HCT116 (cell line): ENCODE results near the gene TRAPPC12.

Experiments used
- EZH2 ChIP-seq: fragments of 200-600 bp; sonication (generic); IDR thresholded peaks from 2 replicates; pipeline ENCODE4 v1.6.1; 2017; ENCODE audit warnings: antibody characterized with exemption, mixed run types
- JUND ChIP-seq: IDR thresholded peaks from 2 replicates; pipeline ENCODE4 v1.6.1; 2012
- ZFX ChIP-seq: fragments of 450-650 bp; IDR thresholded peaks from 2 replicates; pipeline ENCODE4 v1.6.1; 2017

- TF ChIP-seq EZH2, result no peak
- TF ChIP-seq ZFX, result no peak
- TF ChIP-seq JUND, result no peak
These were observed 93.5 kb downstream of the TRAPPC12 start for GRCh38 chr2:3472966-3473365.
